HL-60 (cell line): Measurements from ENCODE around the gene CBY1.

Source experiments
- POLR2AphosphoS5 ChIP-seq: IDR thresholded peaks from 2 replicates; pipeline ENCODE4 v1.6.1; 2012; ENCODE audit warnings: low read depth
- TF ChIP-seq, protein P1 (sequence below): IDR thresholded peaks from one replicate; pipeline ENCODE4 v1.5.1; 2011; ENCODE audit warnings: low read length, control low read depth, inconsistent platforms; ENCODE audit not compliant: insufficient read depth
- TF ChIP-seq, protein P2 (sequence below): IDR thresholded peaks from 2 replicates; pipeline ENCODE4 v1.6.1; 2012; ENCODE audit warnings: low read depth; ENCODE audit not compliant: insufficient replicate concordance

DNA sequence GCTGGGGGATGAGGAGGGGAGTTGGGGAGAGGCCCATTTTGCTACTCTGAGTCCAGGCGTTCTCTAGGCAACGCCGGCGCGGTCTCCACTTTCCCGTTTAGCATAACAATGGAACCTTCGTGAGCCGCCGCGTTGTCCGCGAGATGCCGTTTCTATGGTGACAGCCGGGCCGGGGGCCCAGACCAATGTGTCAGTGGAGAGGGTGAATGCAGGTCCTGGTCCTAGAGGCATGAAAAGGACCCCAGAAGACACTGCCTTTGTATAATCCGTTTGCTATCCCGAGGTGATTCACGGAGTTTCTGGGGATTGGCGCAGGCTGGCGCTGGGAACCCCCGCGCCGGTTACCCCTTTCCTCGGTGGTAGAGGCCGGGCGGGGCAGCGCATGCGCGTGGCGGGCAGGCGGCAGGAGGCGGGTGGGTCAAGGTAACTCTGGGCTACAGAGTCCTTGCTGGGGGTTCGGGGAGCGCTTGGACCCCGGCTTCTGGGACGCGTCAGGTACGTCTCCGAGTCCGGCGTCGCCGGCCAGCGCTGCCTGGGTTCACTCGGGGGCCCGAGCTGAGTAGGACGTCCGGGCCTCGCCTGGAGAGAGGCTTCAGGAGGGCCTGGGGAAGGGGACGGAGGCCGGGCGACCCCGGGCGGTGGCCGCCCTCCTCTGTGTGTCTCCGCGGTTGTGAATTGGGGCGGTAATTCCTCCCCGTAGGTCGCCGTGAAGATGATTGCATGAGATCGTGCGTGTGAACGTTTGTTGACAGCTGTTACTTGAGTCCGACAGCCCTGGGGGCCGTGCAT lies at the start of gene CBY1, which contains the start of gene FAM227A:
- no peak for TF ChIP-seq POLR2AphosphoS5
- TF ChIP-seq, protein P1, sequence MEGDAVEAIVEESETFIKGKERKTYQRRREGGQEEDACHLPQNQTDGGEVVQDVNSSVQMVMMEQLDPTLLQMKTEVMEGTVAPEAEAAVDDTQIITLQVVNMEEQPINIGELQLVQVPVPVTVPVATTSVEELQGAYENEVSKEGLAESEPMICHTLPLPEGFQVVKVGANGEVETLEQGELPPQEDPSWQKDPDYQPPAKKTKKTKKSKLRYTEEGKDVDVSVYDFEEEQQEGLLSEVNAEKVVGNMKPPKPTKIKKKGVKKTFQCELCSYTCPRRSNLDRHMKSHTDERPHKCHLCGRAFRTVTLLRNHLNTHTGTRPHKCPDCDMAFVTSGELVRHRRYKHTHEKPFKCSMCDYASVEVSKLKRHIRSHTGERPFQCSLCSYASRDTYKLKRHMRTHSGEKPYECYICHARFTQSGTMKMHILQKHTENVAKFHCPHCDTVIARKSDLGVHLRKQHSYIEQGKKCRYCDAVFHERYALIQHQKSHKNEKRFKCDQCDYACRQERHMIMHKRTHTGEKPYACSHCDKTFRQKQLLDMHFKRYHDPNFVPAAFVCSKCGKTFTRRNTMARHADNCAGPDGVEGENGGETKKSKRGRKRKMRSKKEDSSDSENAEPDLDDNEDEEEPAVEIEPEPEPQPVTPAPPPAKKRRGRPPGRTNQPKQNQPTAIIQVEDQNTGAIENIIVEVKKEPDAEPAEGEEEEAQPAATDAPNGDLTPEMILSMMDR, result no peak
- TF ChIP-seq, protein P2, sequence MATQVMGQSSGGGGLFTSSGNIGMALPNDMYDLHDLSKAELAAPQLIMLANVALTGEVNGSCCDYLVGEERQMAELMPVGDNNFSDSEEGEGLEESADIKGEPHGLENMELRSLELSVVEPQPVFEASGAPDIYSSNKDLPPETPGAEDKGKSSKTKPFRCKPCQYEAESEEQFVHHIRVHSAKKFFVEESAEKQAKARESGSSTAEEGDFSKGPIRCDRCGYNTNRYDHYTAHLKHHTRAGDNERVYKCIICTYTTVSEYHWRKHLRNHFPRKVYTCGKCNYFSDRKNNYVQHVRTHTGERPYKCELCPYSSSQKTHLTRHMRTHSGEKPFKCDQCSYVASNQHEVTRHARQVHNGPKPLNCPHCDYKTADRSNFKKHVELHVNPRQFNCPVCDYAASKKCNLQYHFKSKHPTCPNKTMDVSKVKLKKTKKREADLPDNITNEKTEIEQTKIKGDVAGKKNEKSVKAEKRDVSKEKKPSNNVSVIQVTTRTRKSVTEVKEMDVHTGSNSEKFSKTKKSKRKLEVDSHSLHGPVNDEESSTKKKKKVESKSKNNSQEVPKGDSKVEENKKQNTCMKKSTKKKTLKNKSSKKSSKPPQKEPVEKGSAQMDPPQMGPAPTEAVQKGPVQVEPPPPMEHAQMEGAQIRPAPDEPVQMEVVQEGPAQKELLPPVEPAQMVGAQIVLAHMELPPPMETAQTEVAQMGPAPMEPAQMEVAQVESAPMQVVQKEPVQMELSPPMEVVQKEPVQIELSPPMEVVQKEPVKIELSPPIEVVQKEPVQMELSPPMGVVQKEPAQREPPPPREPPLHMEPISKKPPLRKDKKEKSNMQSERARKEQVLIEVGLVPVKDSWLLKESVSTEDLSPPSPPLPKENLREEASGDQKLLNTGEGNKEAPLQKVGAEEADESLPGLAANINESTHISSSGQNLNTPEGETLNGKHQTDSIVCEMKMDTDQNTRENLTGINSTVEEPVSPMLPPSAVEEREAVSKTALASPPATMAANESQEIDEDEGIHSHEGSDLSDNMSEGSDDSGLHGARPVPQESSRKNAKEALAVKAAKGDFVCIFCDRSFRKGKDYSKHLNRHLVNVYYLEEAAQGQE, result no peak
